GM21360 (cell line): ENCODE measurements around the gene DST.
"Not testable (repeated sequence)": the region's sequence is repeated elsewhere in the genome, so short reads cannot be mapped to it uniquely, and the experiment has no call there.

Source experiments
- ATAC-seq: cut with Tn5 transposase; IDR thresholded peaks from one replicate; pipeline ENCODE4 v1.9.1; 2021; ENCODE audit warnings: mild to moderate bottlenecking, moderate library complexity; ENCODE audit not compliant: unreplicated experiment

DST gene

DNA sequence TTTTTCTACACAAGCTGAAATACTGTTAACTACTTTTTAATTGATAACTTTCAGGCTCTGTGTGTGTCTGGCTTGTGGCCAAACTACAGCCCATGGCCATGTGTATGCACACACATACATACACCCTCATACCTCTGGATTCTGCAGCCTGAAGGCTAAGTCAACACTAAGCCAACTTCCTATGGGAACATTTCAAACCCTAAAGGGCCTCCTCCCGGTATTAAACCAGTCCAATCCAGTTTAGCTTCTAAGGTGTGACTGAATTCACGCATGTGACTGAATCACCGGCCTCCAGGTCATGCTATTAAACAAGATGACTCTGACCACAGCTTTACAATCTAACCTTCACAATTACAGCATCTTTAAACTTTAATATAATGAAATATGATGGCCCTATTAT lies 20.7 kb upstream of the DST start:
- no peak for ATAC-seq

DNA sequence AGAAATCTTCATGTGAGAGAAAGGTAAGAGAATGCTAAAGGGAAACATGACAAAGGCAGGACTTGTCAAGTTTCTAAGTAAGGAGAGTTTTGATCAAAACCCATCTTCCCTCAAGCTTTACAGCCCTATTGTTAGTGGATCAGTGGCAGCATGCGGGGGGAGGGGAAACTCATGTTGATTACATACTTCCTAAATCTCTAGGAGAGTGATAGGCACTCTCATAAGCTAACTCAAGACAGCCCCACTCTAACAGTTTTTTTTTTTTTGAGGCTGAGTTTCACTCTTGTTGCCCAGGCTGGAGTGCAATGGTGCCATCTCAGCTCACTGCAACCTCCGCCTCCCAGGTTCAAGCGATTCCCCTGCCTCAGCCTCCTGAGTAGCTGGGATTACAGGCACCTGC lies 18.6 kb upstream of the DST start:
- not testable (repeated sequence) for ATAC-seq

DNA sequence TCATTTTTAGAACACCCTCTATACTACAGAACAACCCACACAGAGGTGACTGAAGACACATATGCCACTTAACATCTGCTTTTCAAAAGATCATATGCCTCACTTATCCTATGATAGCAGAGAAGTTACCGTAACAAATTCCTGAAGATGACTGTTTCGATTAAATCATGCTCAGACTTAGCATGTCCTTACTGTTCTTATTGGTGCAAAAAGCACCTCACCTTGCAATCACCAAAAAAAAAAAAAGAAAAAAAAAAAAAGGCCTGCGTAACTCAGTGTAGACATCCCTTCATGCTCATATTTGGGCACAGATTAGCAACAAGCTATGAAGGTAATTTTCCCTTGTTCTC lies 17.7 kb upstream of the DST start:
- no peak for ATAC-seq

DNA sequence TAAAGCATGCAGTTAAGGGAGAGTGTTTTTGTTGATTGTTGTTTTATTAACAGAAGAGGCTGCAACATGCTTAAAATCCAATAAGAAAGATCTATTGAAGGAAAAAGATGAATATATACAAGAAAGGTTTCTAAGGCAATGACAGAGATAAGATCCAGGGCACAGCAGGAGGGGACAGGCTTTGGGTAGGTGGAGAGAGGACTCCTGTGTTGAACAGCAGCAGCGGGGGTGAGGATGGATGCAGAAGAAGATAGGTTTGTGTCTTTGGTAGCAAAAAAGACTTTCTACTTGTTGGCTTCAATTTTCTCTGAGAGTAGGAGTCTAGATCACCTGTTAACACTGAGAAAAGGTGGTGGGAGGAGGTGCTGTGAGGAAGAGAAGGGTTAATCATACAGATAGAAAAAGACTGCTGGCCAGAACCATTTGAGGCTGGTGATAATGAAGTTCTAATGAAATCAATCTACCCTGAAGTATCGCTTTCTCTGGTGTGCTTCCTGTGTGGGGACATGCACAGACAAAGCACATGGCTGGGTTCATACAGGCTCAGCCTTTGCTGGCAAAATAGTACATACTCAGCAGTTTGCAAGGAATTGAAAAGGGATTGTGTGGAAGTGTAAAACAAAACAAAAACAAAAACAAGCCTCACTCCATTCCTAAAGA lies 17.2 kb upstream of the DST start:
- ATAC-seq, result peak; percentile 84

DNA sequence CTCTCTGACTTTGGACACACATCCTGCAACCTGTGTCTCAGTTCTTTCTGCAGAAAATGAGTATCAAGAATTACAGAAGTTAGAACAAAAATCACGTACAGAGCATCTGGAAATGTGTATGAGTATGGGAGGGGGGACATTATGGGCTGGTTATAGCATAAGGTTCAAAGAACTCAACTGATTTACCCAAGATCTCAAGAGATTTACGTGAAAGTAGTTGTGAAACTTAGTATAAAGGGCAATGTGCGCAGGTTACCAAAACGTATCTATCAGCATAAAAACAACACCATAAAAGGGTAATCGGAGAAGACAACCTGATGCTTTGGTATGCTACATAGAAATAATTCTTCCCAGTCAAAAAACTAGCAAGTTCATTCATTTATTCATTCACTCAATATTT lies 15.6 kb upstream of the DST start:
- no peak for ATAC-seq

DNA sequence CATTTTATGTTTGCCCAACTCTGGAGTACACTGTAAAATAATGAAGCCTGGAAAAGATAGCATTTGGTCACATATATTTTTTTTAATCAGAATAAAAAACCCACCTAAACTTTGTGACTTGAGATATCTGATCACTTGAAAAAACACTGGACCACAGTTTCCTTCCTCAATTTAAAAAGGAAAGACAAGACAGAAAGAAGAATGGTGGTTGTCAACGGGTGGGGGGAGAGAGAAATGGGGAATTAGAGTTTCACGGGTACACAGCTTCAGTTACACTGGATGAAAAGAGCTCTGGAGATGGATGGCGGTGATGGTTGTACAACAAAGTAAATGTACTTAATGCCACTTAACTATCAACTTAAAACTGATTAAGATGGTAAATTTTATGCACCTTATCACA lies 14.7 kb upstream of the DST start:
- no peak for ATAC-seq

DNA sequence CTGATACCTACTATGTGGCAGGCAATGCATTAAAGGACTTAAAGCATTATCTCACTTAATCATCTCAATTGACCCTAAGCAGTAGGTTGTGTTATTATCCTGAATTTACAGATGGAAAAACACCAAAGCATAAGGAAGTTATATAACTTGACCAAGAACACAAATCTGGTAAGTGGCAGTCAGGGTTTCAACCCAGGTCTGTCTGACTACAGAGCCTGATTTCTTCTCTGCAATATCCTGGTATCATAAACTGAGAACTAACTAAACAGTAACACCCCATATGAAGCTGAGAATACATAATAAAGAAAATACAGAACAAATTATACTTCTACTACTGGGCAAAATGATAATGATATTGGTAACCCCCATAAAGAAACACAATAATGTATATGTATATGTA lies 13.8 kb upstream of the DST start:
- ATAC-seq, result no peak

DNA sequence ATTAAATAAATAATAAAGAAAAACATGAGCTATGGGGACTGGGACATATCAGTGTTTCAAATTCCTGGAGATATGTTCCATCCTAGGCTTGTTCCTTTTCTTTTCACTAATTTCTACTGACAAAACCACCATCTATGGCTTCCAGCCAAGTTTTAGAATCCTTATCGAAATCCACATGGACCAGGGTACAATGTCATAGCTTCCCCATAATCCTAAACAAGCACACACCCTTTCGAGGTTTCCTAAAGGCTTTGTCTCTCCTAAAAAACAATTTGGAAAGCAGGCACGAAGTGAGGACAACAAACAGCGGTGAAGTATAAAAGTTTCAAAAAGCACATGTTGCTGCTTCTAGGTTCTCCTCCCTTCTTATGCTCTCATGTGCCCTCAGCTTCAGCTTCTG lies 13.3 kb upstream of the DST start:
- ATAC-seq, result no peak

DNA sequence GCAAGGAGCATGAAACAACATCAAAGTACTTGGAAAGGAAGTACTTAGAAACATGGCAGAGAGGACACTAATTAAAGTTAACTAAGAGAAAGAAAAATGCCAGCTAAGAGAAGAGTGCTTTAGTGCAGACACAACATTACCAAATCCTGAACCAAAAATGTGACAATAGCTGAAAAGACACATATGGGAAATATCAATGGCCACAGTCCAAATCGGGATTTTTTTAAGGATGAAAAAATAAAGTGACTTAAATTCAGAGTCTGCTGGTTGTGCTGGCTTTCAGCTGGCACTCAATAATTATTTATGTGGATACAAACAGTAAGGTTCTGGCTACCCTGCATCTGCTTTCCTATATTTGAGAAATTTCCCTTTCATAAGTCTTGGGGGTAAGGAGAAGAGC lies 12.6 kb upstream of the DST start:
- no peak for ATAC-seq

DNA sequence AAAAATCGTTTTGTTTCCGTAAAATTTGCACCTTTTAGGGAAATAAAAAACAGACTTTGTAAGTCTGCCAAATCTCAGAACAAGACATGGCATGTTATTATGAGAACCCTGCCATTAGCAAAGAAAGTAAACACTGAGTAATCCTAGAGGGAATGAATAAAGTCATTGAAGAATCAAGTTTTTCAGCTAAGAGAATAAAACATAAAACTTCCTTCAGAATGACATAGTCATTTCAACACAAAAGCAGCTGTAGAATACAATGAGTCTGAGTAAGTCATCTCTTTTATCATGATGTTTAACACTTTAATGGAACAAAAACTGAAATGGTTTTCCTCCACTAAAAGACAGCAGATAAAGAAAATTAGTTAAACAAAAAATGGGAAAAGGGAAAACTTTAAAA lies 10.3 kb upstream of the DST start:
- no peak for ATAC-seq

DNA sequence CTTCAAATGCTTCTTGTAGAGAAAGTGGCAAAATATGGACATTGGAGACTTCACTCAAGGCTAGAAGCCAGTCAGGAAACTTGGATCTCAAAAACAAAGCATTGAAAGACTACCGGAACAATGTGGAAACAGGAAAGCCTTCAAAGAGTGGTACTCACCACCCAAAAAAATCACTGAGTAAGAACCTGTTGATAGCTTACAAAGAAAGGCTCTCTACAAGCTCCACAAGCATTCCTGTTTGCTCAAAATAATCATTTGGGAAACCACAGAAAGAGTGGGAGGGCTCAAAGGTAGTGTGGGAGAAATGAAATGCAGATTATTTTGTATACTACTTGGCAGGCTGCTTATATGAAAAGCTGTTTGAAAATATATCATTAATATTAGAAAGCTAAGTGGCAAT lies 9.5 kb upstream of the DST start:
- no peak for ATAC-seq

DNA sequence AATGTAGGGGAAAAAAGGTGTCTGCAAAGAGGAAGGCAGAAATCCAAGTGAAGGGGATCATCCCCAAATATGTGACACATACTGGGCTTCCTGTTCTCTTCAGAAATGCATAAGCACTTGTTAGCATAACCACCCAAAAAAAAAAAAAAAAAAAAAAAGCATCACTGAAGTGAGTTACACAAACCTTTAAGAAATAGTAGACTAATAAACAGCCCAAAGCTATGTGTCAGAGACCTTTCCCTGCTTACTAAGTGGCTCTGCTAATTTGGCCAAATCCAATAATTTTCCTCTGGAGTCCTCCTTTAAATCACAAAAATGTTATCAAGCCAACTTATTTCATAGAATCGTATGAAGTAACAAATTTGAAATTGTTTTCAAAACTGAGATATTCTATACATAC lies 7.5 kb upstream of the DST start:
- no peak for ATAC-seq

DNA sequence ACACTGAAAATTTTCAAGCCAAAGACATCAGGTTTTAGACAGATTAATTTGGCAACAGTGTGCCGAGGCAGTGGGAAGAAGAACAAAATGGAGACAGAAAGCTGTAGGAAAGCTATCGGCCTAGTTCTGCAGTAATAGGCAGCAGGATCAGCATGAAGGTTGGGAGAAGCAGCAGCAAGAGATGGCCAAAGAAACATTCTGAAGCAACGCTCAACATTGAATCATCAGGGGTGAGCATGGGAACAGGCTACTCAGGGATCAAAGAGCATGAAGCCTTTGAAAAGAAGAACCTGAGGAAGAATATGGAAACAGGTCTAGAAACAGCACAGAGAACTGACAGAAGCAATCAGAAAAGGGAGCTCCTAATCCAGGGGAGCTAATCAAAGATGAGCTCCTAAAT lies 7.1 kb upstream of the DST start:
- no peak for ATAC-seq

DNA sequence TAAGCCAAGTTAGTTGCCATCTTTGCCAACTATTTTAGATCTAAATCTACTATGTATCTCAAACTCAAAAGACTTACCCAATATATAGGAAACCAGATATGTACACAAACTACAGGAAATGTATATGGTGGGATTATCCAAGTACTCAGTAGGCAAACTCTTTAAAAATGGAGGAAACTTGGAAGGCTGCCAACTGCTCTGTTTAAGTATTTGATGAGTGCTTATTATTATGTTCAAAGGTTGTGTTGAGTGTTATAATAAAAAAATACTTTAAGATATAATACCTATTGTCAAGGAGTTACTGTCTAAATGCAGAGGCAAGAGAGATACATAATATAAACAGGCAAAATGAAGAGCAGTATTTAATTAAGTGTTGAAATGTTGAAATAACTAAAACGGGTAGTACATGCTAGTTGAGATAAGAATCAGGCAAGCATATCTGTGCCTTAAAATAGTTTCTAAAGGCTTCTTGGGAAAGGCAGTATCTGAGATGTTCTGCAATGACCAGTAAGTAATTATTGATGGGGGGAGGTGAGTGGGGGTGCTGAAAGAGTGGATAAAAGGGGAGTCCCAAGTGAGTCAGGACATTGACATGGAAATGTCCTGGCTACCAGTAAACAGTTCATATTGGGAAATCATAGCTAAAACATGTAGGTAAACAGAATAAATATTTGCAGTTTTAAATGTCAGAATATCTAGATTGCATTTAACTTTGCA lies 6.5 kb upstream of the DST start:
- ATAC-seq, result no peak

DNA sequence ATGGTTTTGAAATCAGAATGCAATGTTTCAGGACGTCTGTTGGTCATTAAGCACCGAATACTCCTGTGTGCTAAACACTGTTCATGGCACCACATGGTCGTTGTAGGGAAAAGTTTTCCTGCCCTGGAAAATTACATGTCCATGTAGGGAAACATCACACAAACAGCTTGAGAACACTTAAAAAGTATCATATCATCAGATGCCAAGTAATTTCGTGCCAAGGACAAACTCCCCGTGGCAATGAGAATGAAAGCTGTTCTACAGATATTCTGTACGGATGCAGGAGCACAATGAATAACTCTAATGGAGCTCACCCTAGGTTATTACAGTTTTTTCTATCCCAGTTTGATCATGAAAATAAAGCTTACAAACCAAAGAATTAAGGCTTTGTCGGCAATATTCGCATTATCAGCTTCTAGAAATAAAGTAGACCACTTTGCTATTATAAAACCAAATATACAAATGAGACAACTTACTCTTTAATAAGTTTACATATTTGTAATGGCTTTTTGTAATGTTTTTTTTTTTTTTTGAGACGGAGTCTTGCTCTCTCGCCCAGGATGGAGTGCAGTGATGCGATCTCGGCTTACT lies 4.6 kb upstream of the DST start:
- ATAC-seq, result no peak

DNA sequence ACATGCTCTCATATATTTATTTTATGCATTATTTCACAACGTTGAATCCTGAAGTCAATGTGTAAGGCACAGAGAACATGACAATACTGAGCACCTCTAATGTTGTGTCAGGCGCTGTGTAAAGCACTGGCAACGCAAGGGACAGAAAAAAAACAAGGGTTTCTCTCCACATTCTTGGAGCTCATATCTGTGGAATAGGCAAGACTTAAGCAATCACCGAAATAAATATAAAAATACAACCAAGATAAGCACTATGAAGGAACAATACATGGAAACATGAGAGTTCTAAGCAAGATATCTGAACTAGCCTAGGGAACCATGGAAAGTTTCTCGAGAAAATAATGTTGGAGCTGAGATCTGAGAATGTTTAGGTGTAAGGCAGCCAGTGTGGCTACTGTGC lies 1.7 kb upstream of the DST start:
- no peak for ATAC-seq

DNA sequence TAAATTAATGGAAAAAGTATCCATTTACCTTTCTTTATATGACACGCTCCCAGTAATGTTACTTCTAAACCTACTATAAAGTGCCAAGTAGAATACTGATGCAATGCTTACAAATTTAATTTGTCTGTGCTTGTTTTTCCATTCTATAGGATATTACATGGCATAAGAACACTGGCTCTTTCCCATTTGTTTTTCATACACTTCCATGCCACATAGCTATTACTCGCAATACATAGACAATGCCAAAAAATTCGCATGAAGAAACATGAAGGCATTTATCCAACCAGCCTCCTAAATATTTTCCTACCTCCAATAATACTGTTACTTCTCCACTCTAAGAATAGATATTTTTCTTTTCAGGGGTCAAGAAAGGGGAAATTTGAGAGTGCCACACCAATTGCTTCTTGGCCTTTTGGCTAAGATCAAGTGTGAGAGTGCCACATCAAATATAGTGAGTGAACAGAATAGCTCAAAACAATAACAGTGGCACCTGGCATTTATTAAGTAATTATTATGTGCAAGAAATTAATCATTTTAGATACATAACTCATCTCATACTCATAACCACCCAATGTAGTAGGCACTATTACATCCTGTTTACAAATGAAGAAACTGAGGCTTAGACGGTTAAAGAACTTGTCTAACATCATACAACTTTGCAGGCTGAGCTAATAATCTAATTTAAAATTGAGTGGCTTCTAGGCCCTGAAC lies 845 bp upstream of the DST start:
- no peak for ATAC-seq

DNA sequence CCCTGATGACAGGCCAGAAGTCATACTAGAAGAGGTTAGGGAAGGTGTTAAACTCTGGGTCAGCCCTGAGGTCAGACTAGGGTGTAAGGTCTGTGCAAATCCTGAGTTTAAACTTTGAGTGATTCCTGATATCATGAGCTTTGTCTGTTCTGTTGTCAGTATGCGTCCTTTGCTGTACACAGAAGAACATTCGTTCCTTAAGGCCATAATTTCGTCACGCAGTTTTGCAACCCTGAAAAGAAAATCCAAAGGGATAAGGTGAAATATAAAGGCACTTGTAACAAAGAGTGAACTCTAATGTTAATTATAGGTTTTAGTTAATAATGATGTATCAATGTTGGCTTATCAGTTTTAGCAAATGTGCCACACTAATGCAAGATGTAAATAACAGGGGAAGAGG lies 2.3 kb downstream of the DST start:
- no peak for ATAC-seq

DNA sequence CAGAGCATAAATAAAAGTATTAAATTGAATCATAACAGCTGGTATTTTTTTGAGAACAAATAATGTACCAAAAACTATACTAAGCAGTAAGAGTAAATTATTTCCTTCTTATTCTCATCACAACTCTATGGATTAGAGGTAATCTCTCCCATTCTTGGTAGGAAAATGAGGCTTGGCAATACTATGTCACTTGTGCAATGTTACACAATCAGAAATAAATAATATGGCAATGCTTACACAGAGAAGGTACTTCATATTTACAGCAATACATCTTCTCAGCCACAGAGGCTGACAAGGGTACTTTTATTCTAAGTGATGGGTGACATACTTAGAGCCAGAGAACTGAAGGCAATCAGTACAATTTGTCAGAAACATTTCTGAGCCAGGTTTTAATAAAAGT lies 3.9 kb downstream of the DST start:
- no peak for ATAC-seq

DNA sequence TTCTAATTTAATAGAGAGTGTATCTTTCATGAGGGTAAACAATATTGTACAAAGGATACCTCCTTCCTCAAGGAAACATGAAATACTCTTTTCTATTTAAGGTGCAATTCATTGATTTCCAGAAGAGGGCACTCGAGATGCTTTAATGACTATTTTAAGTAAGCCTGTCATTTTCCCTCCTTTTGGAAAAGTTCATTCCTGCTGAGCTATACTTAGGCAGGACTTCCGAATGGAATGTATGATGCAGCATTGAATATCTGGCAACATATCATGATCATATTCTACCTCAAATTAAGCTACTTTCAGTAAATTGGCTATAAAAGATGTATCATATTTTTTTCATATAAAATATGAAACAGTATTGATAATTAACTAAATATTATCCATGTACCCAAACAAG lies 5.0 kb downstream of the DST start:
- ATAC-seq, result no peak

DNA sequence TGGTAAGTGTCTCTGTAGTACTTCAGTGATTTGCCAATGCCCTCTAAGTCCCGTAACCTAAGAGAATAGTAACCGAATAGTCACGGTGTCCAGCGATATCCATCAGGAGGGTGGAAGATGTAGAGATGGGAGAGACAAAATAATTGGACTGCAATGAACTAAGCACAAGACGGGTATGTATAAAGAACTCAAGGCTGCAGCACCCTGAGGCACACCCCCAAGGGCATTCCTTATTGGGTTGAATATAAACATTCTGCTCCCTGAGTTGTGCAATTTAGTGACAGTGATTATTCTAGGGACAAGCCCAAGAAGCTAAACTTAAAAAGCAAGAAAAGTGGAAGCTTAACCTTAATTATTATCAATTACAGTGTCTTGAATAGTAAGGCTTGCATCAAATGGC lies 14.6 kb downstream of the DST start:
- ATAC-seq, result no peak

DNA sequence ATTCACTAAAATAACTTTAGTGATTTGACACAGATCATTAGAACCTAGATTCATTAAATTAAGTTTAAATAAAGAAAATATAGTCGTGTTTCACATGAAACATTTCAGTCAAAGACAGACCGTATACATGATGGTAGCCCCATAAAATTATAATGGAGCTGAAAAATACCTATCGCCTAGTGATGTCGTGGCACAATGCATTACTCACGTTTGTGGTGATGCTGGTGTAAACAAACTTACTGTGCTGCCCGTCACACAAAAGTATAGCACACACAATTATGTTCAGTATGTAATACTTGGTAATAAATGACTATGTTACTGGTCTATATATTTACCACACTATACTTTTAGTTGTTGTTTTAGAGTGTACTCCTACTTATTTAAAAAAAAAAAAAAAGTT lies 17.3 kb downstream of the DST start:
- no peak for ATAC-seq
